KOPT-K1 (cell line): Measurements from ENCODE around the gene TSPAN31.
"Not testable (repeated sequence)": the region's sequence is repeated elsewhere in the genome, so short reads cannot be mapped to it uniquely, and the experiment has no call there.

Source experiments
- H3K27ac ChIP-seq: fragments of 200-600 bp; sonication (generic); 2 replicates; pipeline ENCODE4 v1.5.1; 2016; ENCODE audit warnings: antibody characterized with exemption, mild to moderate bottlenecking, low read depth, low read length; ENCODE audit not compliant: poor library complexity, severe bottlenecking
- H3K36me3 ChIP-seq: fragments of 200-600 bp; sonication (generic); 2 replicates; pipeline ENCODE4 v1.5.1; 2017; ENCODE audit warnings: antibody characterized with exemption, mild to moderate bottlenecking, low read length, moderate library complexity; ENCODE audit not compliant: insufficient read depth
- H3K9me3 ChIP-seq: fragments of 200-600 bp; sonication (generic); 2 replicates; pipeline ENCODE4 v1.5.1; 2017; ENCODE audit warnings: antibody characterized with exemption, low read length, mild to moderate bottlenecking; ENCODE audit not compliant: insufficient read depth, poor library complexity, severe bottlenecking

TSPAN31 gene

DNA sequence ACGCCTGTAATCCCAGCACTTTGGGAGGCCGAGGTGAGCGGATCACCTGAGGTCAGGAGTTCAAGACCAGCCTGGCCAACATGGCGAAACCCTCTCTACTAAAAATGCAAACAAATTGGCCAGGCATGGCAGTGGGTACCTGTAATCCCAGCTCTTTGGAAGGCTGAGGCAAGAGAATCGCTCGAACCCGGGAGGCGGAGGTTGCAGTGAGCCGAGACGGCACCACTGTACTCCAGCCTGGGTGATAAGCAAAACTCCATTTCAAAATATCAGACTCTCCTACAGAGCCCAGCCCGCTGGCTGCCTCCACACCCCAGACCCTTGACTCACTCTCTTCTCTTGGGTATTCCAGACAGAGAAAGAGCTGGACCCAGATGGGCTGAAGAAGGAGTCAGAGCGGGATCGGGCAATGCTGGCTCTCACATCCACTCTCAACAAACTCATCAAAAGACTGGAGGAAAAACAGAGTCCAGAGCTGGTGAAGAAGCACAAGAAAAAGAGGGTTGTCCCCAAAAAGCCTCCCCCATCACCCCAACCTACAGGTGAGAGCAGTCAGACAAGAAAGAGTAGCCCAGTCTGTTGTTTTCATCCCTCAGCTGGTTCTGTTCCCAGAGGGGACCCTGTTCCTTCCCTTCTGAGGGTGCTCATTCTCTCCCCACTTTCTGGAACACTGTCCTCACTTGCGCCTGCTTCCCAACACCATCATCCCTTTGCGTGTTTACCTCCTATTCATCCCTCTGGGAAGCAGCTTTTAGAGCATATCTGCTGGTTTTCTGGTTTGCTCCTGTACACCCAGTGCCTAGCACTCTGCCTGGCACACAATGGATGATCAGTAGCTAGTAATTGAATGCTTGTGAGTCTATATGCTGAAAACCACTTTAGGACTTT lies 26.0 kb upstream of the TSPAN31 start:
- Histone ChIP-seq H3K27ac (no peak overlapping the region), H3K9me3 (no peaks in the 10 kb centered on the region), H3K36me3 (peaks cover 92% of the 10 kb centered on the region)

DNA sequence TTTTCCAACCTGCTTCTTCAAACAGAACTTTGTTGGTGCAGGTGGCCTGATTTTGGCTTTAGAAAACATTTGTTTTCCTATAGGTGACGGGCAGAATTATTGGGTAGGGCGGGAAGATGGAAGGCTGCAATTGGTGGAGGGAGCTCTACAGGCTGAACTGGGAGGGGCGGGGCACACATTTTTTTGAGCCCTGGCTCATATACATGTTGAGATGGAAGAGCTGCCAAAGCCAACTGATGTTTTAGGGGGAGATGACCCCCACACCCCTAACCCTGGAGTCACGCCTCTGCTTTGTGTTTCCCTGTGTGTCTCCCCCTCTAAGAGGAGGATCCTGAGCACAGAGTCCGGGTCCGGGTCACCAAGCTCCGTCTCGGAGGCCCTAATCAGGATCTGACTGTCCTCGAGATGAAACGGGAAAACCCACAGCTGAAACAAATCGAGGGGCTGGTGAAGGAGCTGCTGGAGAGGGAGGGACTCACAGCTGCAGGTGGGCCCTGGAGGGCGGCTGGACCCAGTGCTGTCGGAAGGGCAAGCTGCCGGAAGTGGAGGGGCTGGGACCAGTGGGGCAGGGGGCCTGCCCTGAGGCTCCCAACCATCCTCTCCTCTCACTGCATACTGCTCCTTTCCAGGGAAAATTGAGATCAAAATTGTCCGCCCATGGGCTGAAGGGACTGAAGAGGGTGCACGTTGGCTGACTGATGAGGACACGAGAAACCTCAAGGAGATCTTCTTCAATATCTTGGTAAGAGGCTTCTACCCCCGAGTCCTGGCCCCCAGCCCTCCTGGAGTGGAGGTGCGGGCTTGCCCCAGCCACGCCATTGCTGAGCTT lies 24.8 kb upstream of the TSPAN31 start:
- no peaks in the 10 kb centered on the region for H3K9me3 ChIP-seq
- peaks cover 91% of the 10 kb centered on the region for H3K36me3 ChIP-seq
- no peak overlapping the region for H3K27ac ChIP-seq

DNA sequence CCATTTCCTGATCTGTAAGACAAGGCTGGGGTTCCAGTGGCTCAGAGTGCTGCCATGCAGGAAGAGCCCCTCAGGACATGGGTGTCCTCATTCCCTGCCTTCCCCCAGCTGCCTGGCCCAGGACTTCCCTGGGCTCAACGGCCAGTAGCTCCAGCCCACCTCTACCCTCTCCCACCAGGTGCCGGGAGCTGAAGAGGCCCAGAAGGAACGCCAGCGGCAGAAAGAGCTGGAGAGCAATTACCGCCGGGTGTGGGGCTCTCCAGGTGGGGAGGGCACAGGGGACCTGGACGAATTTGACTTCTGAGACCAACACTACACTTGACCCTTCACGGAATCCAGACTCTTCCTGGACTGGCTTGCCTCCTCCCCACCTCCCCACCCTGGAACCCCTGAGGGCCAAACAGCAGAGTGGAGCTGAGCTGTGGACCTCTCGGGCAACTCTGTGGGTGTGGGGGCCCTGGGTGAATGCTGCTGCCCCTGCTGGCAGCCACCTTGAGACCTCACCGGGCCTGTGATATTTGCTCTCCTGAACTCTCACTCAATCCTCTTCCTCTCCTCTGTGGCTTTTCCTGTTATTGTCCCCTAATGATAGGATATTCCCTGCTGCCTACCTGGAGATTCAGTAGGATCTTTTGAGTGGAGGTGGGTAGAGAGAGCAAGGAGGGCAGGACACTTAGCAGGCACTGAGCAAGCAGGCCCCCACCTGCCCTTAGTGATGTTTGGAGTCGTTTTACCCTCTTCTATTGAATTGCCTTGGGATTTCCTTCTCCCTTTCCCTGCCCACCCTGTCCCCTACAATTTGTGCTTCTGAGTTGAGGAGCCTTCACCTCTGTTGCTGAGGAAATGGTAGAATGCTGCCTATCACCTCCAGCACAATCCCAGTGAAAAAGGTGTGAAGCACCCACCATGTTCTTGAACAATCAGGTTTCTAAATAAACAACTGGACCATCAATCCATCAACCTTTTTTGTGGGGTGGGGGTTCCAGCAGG lies 23.9 kb upstream of the TSPAN31 start:
- Histone ChIP-seq H3K9me3 (no peaks in the 10 kb centered on the region), H3K27ac (no peak overlapping the region), H3K36me3 (peaks cover 89% of the 10 kb centered on the region)

DNA sequence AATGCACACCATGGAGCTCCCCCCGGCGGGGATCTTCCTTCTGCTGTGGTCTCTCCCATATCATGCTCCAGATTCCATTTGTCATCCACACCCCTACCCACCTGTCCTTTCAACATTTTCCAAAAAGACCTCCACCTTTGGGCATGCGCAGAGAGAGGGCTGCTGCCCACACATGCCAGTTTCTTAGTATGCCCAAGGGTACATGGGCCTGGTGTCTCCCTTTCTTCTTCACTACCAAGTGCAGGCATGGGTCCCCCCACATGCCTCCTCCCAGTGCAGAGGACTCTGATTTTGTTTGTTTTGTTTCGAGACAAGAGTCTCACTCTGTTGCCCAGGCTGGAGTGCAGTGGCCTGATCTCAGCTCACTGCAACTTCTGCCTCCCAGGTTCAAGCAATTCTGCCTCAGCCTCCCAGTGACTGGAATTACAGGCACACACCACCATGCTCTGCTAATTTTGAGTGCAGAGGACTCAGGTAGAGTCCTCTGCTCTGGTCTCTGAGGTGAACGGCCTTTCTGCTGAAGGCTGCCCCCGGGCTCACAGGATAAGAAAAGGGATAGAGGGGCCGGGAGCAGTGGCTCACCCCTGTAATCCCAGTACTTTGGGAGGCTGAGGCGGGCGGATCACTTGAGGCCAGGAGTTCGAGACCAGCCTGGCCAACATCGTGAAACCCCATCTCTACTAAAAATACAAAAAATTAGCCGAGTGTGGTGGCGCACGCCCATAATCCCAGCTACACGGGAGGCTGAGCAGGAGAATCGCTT lies 22.8 kb upstream of the TSPAN31 start:
- peaks cover 89% of the 10 kb centered on the region for H3K36me3 ChIP-seq
- H3K9me3 ChIP-seq, H3K27ac ChIP-seq: not testable (repeated sequence)

DNA sequence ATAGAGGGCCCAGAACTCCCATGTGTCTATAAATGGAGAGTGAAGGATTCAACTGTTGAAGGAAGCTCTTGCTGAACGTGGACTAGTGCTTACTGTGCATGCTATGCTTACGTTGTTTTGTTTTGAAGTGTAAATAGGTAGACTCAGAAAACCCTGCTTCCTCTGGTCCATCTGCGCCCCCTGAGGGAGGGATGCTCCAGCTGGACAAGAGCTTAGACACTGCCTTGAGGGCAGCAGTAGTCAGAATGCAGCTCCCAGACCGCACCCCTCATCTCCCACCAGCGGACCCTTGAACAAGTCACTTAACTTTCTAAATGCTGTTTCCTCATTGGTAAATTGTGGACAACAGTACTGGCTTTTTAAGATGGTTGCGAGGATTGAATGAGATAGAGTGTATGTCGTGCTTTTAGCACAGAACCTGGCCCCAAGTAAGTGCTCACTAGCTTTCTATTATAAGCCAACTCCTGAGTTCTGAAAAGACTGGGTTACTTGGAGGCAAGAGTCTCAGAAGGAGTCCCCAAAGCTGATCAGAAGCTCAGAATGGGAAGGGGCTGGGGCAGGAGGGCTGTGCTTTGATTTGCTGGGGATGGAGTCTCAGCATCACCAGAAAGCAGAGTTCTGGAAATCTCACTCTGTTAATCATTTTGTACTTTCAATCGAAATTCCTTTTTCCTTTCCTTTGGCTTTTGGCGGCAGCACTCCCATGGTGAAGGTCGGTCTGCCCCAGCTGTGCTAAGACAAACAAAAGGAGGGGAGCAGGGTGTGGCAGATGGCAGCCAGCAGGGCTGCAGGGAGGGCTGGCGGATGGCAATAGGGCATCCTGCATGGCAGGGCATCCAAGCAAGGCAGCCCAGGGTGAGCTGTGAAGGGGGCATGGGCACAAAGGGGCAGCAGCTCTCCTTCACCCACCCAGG lies 21.9 kb upstream of the TSPAN31 start:
- H3K36me3 ChIP-seq = peaks cover 89% of the 10 kb centered on the region
- H3K27ac ChIP-seq = no peak overlapping the region

DNA sequence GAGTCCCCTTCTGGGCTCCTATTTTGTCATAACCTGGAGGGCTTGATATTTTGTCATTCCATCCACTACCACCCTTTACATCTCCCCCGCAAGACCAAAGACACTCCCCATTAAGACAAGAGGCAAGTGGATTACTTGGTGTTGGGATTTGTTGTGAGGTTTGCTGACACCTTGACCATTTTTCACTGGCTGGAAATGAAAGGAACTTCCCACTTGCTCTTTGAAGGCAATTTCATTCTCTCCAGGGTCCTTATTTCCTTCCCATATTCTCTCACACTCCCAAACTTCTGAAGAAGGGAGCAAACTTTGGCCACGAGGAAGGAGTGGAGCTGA lies 21.2 kb upstream of the TSPAN31 start:
- H3K36me3 ChIP-seq = peaks cover 89% of the 10 kb centered on the region
- no peaks in the 10 kb centered on the region for H3K9me3 ChIP-seq
- H3K27ac ChIP-seq = no peak overlapping the region

More for the DNA sequence above, 21.9 kb upstream of the TSPAN31 start:
- no peaks in the 10 kb centered on the region for H3K9me3 ChIP-seq

DNA sequence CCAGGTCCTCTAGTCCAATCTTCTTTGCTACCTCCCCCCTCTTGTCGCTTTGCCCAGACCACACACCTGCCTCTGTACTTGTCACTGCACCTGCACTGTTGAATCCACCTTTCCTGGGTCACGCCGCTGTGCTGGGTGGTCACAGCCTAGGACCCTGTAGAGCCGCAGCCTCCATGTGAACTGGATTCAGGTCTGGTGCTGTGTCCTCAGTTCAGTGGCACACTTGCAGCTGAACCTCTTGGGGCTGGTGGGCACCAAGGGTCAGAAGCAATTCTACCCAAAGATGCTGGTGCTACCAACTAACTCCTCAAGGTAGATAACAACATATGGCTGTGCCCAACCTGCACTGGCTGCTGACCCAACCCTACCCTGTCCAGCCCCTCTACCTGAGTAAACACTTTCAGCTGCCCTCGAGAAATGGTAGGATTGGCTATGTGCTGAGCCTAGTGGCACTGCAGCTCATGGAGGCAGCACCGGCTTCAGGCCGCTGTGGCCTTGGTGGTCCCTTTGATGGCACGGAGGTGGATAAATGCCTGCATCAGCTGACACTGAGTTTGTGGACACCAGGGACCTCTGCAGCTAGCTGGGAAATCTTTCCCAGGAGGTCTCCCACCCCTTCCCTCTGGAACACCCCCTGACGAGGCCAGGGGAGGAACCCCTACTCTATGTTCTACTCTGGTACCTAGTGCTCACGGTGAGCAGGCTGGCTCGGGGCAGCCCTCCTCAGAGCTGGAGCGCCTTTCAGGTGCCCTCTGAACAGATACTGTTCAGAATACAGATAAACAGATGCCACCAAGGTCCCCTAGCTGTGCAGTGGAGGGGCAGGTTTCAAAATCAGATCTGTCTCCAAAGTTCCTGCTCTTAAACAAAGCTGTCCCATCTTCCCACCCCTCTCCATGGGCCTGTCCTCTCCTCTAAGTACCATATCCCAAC lies 20.6 kb upstream of the TSPAN31 start:
- H3K27ac ChIP-seq = no peak overlapping the region
- peaks cover 87% of the 10 kb centered on the region for H3K36me3 ChIP-seq

DNA sequence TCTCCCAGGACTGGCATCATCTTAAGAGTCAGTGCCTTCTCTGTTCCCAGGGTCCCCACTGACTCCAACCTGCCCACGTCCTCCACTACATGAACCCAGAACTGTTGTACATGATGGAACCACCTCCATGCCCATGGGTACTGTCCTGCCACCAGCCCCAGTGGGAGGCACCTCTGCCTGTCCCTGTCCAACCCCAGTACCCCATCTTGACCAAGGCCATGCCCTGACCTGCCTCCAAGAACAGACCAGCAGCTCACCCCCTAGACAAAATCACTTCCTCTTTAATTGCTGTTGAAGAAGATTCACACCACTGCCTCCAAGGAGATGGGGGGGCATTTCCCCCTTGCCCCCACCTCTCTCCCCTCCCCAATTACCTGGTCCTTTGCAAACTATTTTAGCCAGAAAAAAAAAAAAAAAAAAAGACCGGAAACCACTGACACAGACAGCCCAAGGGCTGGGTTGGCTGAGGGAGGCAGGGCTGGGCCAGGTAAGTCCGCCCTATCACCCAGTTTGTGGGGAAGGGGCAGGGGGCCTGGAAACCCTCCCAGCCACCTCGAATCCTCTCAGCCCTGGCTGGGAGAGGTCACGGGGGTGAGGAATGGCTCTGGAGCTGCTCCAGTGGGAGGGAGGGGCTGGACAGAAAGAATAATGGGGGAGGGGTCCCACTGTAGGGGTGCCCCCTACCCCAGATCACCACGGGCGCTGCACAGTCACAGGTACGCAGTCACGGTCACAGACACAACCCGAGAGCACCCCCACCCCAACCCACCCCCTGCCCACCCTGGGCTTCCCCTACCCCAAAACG lies 19.7 kb upstream of the TSPAN31 start:
- Histone ChIP-seq H3K9me3 (no peaks in the 10 kb centered on the region), H3K27ac (no peak overlapping the region), H3K36me3 (peaks cover 87% of the 10 kb centered on the region)

More for the DNA sequence above, 20.6 kb upstream of the TSPAN31 start:
- no peaks in the 10 kb centered on the region for H3K9me3 ChIP-seq

DNA sequence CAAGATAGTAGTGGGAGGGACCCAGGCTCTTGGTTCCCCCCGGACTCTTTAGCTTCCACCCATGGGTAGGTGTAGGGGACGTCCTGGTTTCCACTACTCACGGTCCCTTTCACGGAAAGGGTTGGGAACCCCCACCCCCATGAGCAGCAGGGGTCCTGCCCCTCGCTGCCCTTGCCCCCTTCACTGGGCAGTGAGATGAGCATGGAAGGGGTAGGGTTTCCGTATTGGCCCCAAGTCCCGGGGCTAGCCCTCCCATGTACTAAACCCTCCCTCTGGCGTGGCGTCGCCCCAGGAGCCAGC lies 19.0 kb upstream of the TSPAN31 start:
- peaks cover 87% of the 10 kb centered on the region for H3K36me3 ChIP-seq
- H3K27ac ChIP-seq = no peak overlapping the region
- no peaks in the 10 kb centered on the region for H3K9me3 ChIP-seq

DNA sequence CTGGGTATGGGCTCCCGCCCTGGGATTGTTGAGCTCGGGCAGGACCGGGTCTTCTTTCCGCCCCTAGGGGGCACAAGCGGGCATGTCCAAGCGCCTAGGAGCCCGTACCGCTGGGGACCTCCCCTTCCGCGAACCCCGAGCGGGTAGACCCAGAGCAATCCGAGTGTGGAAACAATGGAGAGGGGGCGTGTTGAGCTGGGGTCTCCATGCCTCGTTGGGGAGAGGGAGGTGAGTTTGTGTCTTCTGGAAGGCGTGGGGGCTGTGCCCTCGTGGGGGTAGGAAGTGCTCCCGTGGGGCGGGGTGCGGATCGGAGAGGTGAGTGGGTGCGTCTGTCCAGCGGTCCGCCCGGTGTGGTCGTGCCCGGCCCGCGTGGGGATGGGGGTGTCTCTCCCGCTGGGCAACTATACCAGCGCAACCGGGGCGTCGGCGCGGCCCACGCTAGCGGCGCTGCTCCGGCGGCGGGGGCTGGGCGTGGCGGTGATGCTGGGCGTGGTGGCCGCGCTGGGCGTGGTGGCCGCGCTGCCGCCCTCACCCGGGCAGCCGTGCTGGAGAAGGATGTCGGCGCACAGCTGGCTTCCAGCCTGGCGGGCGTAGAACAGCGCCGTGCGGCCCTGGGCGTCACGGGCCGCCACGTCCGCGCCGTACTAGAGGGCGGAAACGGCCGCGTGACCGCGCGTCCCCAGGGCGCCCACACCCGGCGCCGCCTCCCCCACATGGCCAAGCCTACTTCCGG lies 18.5 kb upstream of the TSPAN31 start:
- Histone ChIP-seq H3K27ac (no peak overlapping the region), H3K9me3 (no peaks in the 10 kb centered on the region), H3K36me3 (peaks cover 87% of the 10 kb centered on the region)

DNA sequence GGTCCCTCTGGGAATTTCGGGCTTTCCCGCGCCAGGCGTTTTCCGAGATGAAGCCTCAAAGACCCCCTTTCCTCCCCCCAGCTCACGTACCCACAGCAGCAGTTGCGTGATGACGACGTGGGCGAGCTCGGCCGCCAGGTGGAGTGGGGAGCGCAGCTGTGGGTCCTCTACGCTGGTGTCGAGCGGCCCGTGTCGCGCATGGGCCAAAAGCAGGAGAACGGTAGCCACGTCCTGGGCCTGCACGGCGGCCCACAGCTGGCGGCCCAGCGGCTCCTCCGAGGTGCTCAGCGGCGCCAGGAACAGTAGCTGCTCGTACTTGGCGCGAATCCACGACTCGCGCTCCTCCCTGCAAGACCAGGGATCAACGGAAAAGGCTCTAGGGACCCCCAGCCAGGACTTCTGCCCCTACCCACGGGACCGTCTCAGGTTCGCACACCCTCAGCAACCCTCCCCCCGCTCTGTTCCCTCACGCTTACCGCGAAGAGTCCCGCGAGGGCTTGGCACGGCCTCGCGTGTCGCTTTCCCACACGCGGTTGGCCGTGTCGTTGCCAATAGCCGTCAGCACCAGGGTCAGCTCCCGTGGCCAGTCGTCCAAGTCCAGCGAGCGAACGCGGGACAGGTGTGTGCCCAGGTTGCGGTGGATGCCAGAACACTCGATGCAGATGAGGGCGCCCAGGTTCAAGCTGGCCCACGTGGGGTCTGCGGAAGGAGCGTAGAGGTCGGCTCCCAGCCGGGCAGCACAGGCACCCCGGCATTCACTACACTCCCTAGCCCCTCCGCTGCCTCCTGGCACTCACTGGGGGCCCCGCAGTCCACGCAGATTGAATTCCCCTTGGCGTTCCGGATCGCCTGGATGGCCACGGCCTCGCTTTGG lies 17.7 kb upstream of the TSPAN31 start:
- no peak overlapping the region for H3K27ac ChIP-seq
- no peaks in the 10 kb centered on the region for H3K9me3 ChIP-seq
- peaks cover 87% of the 10 kb centered on the region for H3K36me3 ChIP-seq
